Measurements from ENCODE around the gene GNAI3. TPM values are rescaled to one million over a fixed set of nuclear protein-coding genes. Genes with fewer than 3 reads are reported as not detected.

The GNAI3 gene
- polyA plus RNA-seq, 1 donor from 2014 or later = 10.6 TPM

DNA sequence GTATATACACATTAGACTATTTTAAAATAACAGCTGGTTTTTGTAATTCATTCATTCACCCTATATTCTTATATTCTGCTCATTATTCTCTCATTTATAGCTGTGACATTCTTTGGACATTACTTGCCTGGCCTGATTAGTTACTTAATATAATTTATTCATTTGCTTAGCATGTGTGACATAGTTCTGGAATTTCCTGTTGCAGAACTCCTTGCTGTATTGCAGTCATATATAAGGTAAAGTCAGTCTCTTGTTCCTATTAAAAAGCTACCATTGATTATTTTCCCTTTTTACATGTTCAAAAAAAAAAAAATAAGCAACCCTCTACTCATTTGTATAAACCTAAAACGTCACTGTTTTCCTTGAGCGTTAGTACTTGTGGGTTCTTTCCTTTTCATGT is 47.1 kb downstream of the GNAI3 start:
- no peak overlapping the region for H3K27ac ChIP-seq (ENCODE audit: low read length)
- H3K27me3 ChIP-seq (ENCODE audit: insufficient read depth, low read depth, low read length) = no peaks in the 10 kb centered on the region
- no peaks in the 10 kb centered on the region for H3K9me3 ChIP-seq (ENCODE audit: low read length)
- no peak for TF ChIP-seq EZH2 (IDR thresholded peaks at IDR 0.05; ENCODE audit: borderline replicate concordance, insufficient read depth, low read length, poor library complexity, severe bottlenecking)
- no peak for TF ChIP-seq EP300 (conservative IDR thresholded peaks at IDR 0.05; ENCODE audit: poor library complexity, severe bottlenecking)
- no peak for TF ChIP-seq REST (IDR thresholded peaks at IDR 0.05; ENCODE audit: borderline replicate concordance)
- no peak for TF ChIP-seq SMC3 (conservative IDR thresholded peaks at IDR 0.05; ENCODE audit: poor library complexity)
- TF ChIP-seq TAF1 (IDR thresholded peaks at IDR 0.05; ENCODE audit: low read depth) = no peak
- no peak for TF ChIP-seq MXI1 (conservative IDR thresholded peaks at IDR 0.05; ENCODE audit: poor library complexity, severe bottlenecking)
- no peak for TF ChIP-seq CTCF (IDR thresholded peaks at IDR 0.05; ENCODE audit: poor library complexity, severe bottlenecking)
- TF ChIP-seq RAD21 (conservative IDR thresholded peaks at IDR 0.05) = no peak
- TF ChIP-seq POLR2AphosphoS5 (IDR thresholded peaks at IDR 0.05) = no peak
- peaks cover 7% of the 10 kb centered on the region for H3K36me3 ChIP-seq (ENCODE audit: insufficient read depth, low read length)
- H3F3A ChIP-seq (ENCODE audit: insufficient read depth, low read length, poor library complexity, severe bottlenecking) = no peaks in the 10 kb centered on the region
- no peak overlapping the region for H2AFZ ChIP-seq (ENCODE audit: low read depth, low read length)
- H3K4me3 ChIP-seq (ENCODE audit: low read length) = no peak overlapping the region
- H4K20me1 ChIP-seq (ENCODE audit: insufficient read depth) = no peaks in the 10 kb centered on the region
- no peak overlapping the region for H3K4me2 ChIP-seq (ENCODE audit: low read length)
- H3K79me2 ChIP-seq (replicated peaks; ENCODE audit: insufficient read depth, low read length) = no peaks in the 10 kb centered on the region
- no peaks in the 10 kb centered on the region for H3K9me2 ChIP-seq (ENCODE audit: insufficient read depth, low read length)
- no peak overlapping the region for H3K9ac ChIP-seq (ENCODE audit: low read length)

- H3K4me3 ChIP-seq (ENCODE audit: low read length) = no peak overlapping the region
- H3K36me3 ChIP-seq (ENCODE audit: insufficient read depth, low read length) = peaks cover 2% of the 10 kb centered on the region
- no peaks in the 10 kb centered on the region for H3K9me3 ChIP-seq (ENCODE audit: low read length)
- H2AFZ ChIP-seq (ENCODE audit: low read depth, low read length) = no peak overlapping the region
- H3K4me2 ChIP-seq (ENCODE audit: low read length) = no peak overlapping the region
- no peaks in the 10 kb centered on the region for H4K20me1 ChIP-seq (ENCODE audit: insufficient read depth)
- H3F3A ChIP-seq (ENCODE audit: insufficient read depth, low read length, poor library complexity, severe bottlenecking) = no peaks in the 10 kb centered on the region
- TF ChIP-seq EP300 (conservative IDR thresholded peaks at IDR 0.05; ENCODE audit: poor library complexity, severe bottlenecking) (no peak), TAF1 (IDR thresholded peaks at IDR 0.05; ENCODE audit: low read depth) (no peak), REST (IDR thresholded peaks at IDR 0.05; ENCODE audit: borderline replicate concordance) (no peak), EZH2 (IDR thresholded peaks at IDR 0.05; ENCODE audit: borderline replicate concordance, insufficient read depth, low read length, poor library complexity, severe bottlenecking) (no peak), MXI1 (conservative IDR thresholded peaks at IDR 0.05; ENCODE audit: poor library complexity, severe bottlenecking) (no peak), RAD21 (conservative IDR thresholded peaks at IDR 0.05) (no peak), SMC3 (conservative IDR thresholded peaks at IDR 0.05; ENCODE audit: poor library complexity) (no peak), POLR2AphosphoS5 (IDR thresholded peaks at IDR 0.05) (no peak), CTCF (IDR thresholded peaks at IDR 0.05; ENCODE audit: poor library complexity, severe bottlenecking) (no peak)
- no peaks in the 10 kb centered on the region for H3K27me3 ChIP-seq (ENCODE audit: insufficient read depth, low read depth, low read length)
- H3K79me2 ChIP-seq (replicated peaks; ENCODE audit: insufficient read depth, low read length) = no peaks in the 10 kb centered on the region
- H3K9me2 ChIP-seq (ENCODE audit: insufficient read depth, low read length) = no peaks in the 10 kb centered on the region
- no peak overlapping the region for H3K9ac ChIP-seq (ENCODE audit: low read length)
- no peak overlapping the region for H3K27ac ChIP-seq (ENCODE audit: low read length)
Observed at GRCh38 chr1:109598156-109598555, 49.7 kb downstream of the GNAI3 start.

All from neural cell (in vitro differentiated cells).